Panc1 (cell line): ENCODE data around the gene PZP. TPM values are rescaled to one million over a fixed set of nuclear protein-coding genes. Genes with fewer than 3 reads are reported as not detected.

Experiments used
- ATAC-seq: fragments of 200-7000 bp; cut with Tn5 transposase; 2 replicates; pipeline ENCODE4 v1.9.1; 2020; ENCODE audit warnings: mild to moderate bottlenecking, moderate library complexity
- BruUV-seq: library from RNA; stranded (reverse); fragments of 400-500 nt; replicated peaks from 2 replicates; lab custom pipeline; 2021; lab: Mats Ljungman, UMichigan
- CTCF ChIA-PET: fragments of 300-600 bp; sonication (Branson Sonifier 250); formaldehyde crosslinking; loops from one replicate; lab custom pipeline; 2022; ENCODE audit warnings: antibody characterized with exemption; lab: Charles Lee
- POLR2A ChIA-PET: fragments of 300-600 bp; sonication (Branson Sonifier 250); formaldehyde crosslinking; loops from one replicate; lab custom pipeline; 2022; ENCODE audit warnings: antibody characterized with exemption; lab: Charles Lee
- DNase-seq: peaks from one replicate; pipeline ENCODE4 v3.0.0-alpha.2; 2010; ENCODE audit warnings: low read depth, low spot score
- H3K27ac ChIP-seq: 2 replicates; pipeline ENCODE4 v1.5.1; 2011; ENCODE audit warnings: mild to moderate bottlenecking, low read length, inconsistent platforms
- H3K27me3 ChIP-seq: fragments of 200-500 bp; sonication (Bioruptor generic); 2 replicates; pipeline ENCODE4 v1.6.0; 2014; ENCODE audit warnings: low read length, inconsistent platforms; ENCODE audit not compliant: control insufficient read depth, insufficient read depth
- H3K36me3 ChIP-seq: fragments of 200-500 bp; sonication (Bioruptor generic); 2 replicates; pipeline ENCODE4 v1.5.1; 2014; ENCODE audit warnings: inconsistent platforms, mild to moderate bottlenecking, low read length, moderate library complexity; ENCODE audit not compliant: control insufficient read depth, insufficient read depth
- H3K4me1 ChIP-seq: 2 replicates; pipeline ENCODE4 v1.5.1; 2011; ENCODE audit warnings: inconsistent platforms, mild to moderate bottlenecking, low read length, moderate library complexity; ENCODE audit not compliant: control insufficient read depth, insufficient read depth
- H3K4me3 ChIP-seq, 2 experiments: 2 replicates each; pipeline ENCODE4 v1.5.1; 2011 to 2012; ENCODE audit warnings: low read depth in 2 of 2, low read length in 2 of 2, mild to moderate bottlenecking in 2 of 2, inconsistent platforms in 1 of 2, moderate library complexity in 1 of 2
- H3K9me3 ChIP-seq: fragments of 200-500 bp; sonication (Bioruptor generic); 2 replicates; pipeline ENCODE4 v1.5.1; 2014; ENCODE audit warnings: low read depth, mild to moderate bottlenecking, inconsistent platforms, low read length, moderate library complexity; ENCODE audit not compliant: control insufficient read depth, insufficient read depth
- CTCF ChIP-seq: fragments of 450-650 bp; IDR thresholded peaks from 2 replicates; pipeline ENCODE4 v1.5.1; 2017; ENCODE audit warnings: mild to moderate bottlenecking
- POLR2AphosphoS5 ChIP-seq: IDR thresholded peaks from 2 replicates; pipeline ENCODE4 v1.6.1; 2012; ENCODE audit warnings: mild to moderate bottlenecking, low read depth, low read length, moderate library complexity
- REST ChIP-seq, 2 experiments: IDR thresholded peaks; 2 replicates each; pipeline ENCODE4 v1.6.1; 2011 to 2012; ENCODE audit warnings: low read depth in 2 of 2, control low read depth in 1 of 2, low read length in 1 of 2, mild to moderate bottlenecking in 1 of 2, moderate library complexity in 1 of 2; ENCODE audit not compliant: insufficient read depth in 1 of 2
- SIN3A ChIP-seq: IDR thresholded peaks from 2 replicates; pipeline ENCODE4 v1.6.1; 2012; ENCODE audit warnings: low read depth, mild to moderate bottlenecking, low read length, moderate library complexity, borderline replicate concordance; ENCODE audit not compliant: insufficient read depth
- TCF7L2 ChIP-seq: IDR thresholded peaks from 2 replicates; pipeline ENCODE4 v1.6.1; 2011; ENCODE audit warnings: mild to moderate bottlenecking, low read depth, low read length, inconsistent platforms
- in situ Hi-C: cut with HindIII; loops from 2 replicates; pipeline ENCODE4 v1.10.0; 2016; ENCODE audit warnings: low sequenced_read_pairs, low pct_unique_long_range_greater_than_20kb
- intact Hi-C: fragments of 100-400 bp; cut with micrococcal nuclease; formaldehyde crosslinking; loops from one replicate; pipeline ENCODE4 v1.10.0; 2022; ENCODE audit not compliant: unreplicated experiment
- total RNA-seq: library from RNA; stranded (reverse); gene quantifications from one replicate; pipeline ENCODE4 v1.2.1, GENCODE V29; 2021; ENCODE audit not compliant: unreplicated experiment

Gene PZP
- total RNA-seq, 1 experiment from 2014 or later = not detected

- in situ Hi-C loops = no loop called here
- CTCF ChIA-PET = no interaction called here
- TF ChIP-seq REST (IDR thresholded peaks at IDR 0.05; ENCODE audit: insufficient read depth in 1 of 2, low read depth in 2 of 2, low read length in 1 of 2) = no peak
- no peak for TF ChIP-seq CTCF
- no peak for TF ChIP-seq TCF7L2
- TF ChIP-seq POLR2AphosphoS5 = no peak
- no peak for TF ChIP-seq SIN3A
- no peaks in the 10 kb centered on the region for H3K27me3 ChIP-seq
- BruUV-seq = no TSS peak
- intact Hi-C loops = no loop called here
- DNase-seq (no peak), ATAC-seq (no peak)
- no peak overlapping the region for H3K4me3 ChIP-seq
- no peaks in the 10 kb centered on the region for H3K4me1 ChIP-seq
- POLR2A ChIA-PET = no interaction called here
- H3K27ac ChIP-seq = no peak overlapping the region
- H3K9me3 ChIP-seq = no peaks in the 10 kb centered on the region
- no peaks in the 10 kb centered on the region for H3K36me3 ChIP-seq
Measured at GRCh38 chr12:9144730-9145106, 63.5 kb downstream of the PZP start.

GRCh38 chr12:9143929-9144729 is 64.1 kb downstream of the PZP start:
- in situ Hi-C loops (no loop called here), intact Hi-C loops (no loop called here)
- ChIA-PET POLR2A (no interaction called here), CTCF (no interaction called here)
- DNase-seq (no peak), ATAC-seq (no peak)
- no peaks in the 10 kb centered on the region for H3K27me3 ChIP-seq
- no TSS peak for BruUV-seq
- no peaks in the 10 kb centered on the region for H3K36me3 ChIP-seq
- H3K4me1 ChIP-seq = no peaks in the 10 kb centered on the region
- no peak overlapping the region for H3K27ac ChIP-seq
- no peak overlapping the region for H3K4me3 ChIP-seq
- H3K9me3 ChIP-seq = no peaks in the 10 kb centered on the region
- TF ChIP-seq POLR2AphosphoS5 (no peak), SIN3A (no peak), CTCF (no peak), REST (IDR thresholded peaks at IDR 0.05; ENCODE audit: insufficient read depth in 1 of 2, low read depth in 2 of 2, low read length in 1 of 2) (no peak), TCF7L2 (no peak)
